HepG2 (cell line): ENCODE data around the gene PDK2. TPM values are rescaled to one million over a fixed set of nuclear protein-coding genes. Genes with fewer than 3 reads are reported as not detected.

ENCODE experiments used
- ADNP ChIP-seq: sonication (generic); formaldehyde crosslinking; IDR thresholded peaks from 2 replicates; pipeline ENCODE4 v1.4.0; 2020; ENCODE audit warnings: missing genetic modification reagents
- ERF ChIP-seq: IDR thresholded peaks from 2 replicates; pipeline ENCODE4 v1.6.1; 2018; ENCODE audit warnings: missing biosample characterization, missing genetic modification reagents
- IRF2 ChIP-seq: IDR thresholded peaks from 2 replicates; pipeline ENCODE4 v1.6.1; 2018; ENCODE audit warnings: missing genetic modification reagents, missing compliant biosample characterization
- ISX ChIP-seq: sonication (generic); formaldehyde crosslinking; conservative IDR thresholded peaks from 2 replicates; pipeline ENCODE4 v1.5.0; 2020; ENCODE audit warnings: missing genetic modification reagents
- KDM2A ChIP-seq: sonication (generic); formaldehyde crosslinking; IDR thresholded peaks from 2 replicates; pipeline ENCODE4 v1.4.0; 2020; ENCODE audit warnings: low read depth, missing genetic modification reagents, borderline replicate concordance
- MIXL1 ChIP-seq: IDR thresholded peaks from 2 replicates; pipeline ENCODE4 v1.6.1; 2016
- MXD1 ChIP-seq: sonication (generic); formaldehyde crosslinking; IDR thresholded peaks from 2 replicates; pipeline ENCODE4 v1.4.0; 2020; ENCODE audit warnings: mild to moderate bottlenecking, missing genetic modification reagents
- NAIF1 ChIP-seq: sonication (generic); formaldehyde crosslinking; IDR thresholded peaks from 2 replicates; pipeline ENCODE4 v1.5.0; 2020; ENCODE audit warnings: mild to moderate bottlenecking, missing genetic modification reagents, borderline replicate concordance
- SIN3B ChIP-seq: fragments of 150-350 bp; IDR thresholded peaks from 2 replicates; pipeline ENCODE4 v1.6.1; 2014; ENCODE audit warnings: low read length
- SMAD9 ChIP-seq: sonication (generic); formaldehyde crosslinking; IDR thresholded peaks from 2 replicates; pipeline ENCODE4 v1.5.1; 2020; ENCODE audit warnings: mild to moderate bottlenecking, missing genetic modification reagents
- SMC3 ChIP-seq: IDR thresholded peaks from 2 replicates; pipeline ENCODE4 v1.6.1; 2011; ENCODE audit warnings: low read length, improper control_type of control experiment
- SOX13 ChIP-seq, 3 experiments: fragments of 450-650 bp in 1 of 3; sonication (generic) in 1 of 3; formaldehyde crosslinking in 1 of 3; IDR thresholded peaks in 2 of 3; conservative IDR thresholded peaks in 1 of 3; 2 replicates each; pipeline versions ENCODE4 v1.5.0 to v1.6.1; 2016 to 2020; ENCODE audit warnings: antibody characterized with exemption in 1 of 3, mild to moderate bottlenecking in 1 of 3, missing compliant biosample characterization in 1 of 3, missing genetic modification reagents in 1 of 3, moderate library complexity in 1 of 3
- YEATS2 ChIP-seq: sonication (generic); formaldehyde crosslinking; IDR thresholded peaks from 2 replicates; pipeline ENCODE4 v1.4.0; 2020; ENCODE audit warnings: missing genetic modification reagents, borderline replicate concordance
- ZFP62 ChIP-seq: sonication (generic); formaldehyde crosslinking; IDR thresholded peaks from 2 replicates; pipeline ENCODE4 v1.4.0; 2020; ENCODE audit warnings: missing genetic modification reagents
- ZNF230 ChIP-seq: sonication (generic); formaldehyde crosslinking; IDR thresholded peaks from 2 replicates; pipeline ENCODE4 v1.4.0; 2020; ENCODE audit warnings: mild to moderate bottlenecking, missing genetic modification reagents
- ZNF264 ChIP-seq: sonication (generic); formaldehyde crosslinking; IDR thresholded peaks from 2 replicates; pipeline ENCODE4 v1.4.0; 2020; ENCODE audit warnings: missing genetic modification reagents
- ZNF3 ChIP-seq: IDR thresholded peaks from 2 replicates; pipeline ENCODE4 v1.7.0; 2017; ENCODE audit warnings: inconsistent platforms
- ZNF567 ChIP-seq: sonication (generic); formaldehyde crosslinking; IDR thresholded peaks from 2 replicates; pipeline ENCODE4 v1.8.1; 2023; ENCODE audit warnings: mild to moderate bottlenecking, missing genetic modification reagents, borderline replicate concordance
- ZNF652 ChIP-seq: IDR thresholded peaks from 2 replicates; pipeline ENCODE4 v1.6.1; 2016; ENCODE audit warnings: low read depth, borderline replicate concordance
- ZNF660 ChIP-seq: sonication (generic); formaldehyde crosslinking; IDR thresholded peaks from 2 replicates; pipeline ENCODE4 v1.5.1; 2020; ENCODE audit warnings: mild to moderate bottlenecking, low read depth, missing genetic modification reagents, borderline replicate concordance
- ZNF678 ChIP-seq: sonication (generic); formaldehyde crosslinking; IDR thresholded peaks from 2 replicates; pipeline ENCODE4 v1.4.0; 2020; ENCODE audit warnings: mild to moderate bottlenecking, missing genetic modification reagents
- ZNF792 ChIP-seq: IDR thresholded peaks from 2 replicates; pipeline ENCODE4 v1.6.1; 2016
- polyA plus RNA-seq, 8 experiments: library from polyadenylated mRNA; depleted of rRNA in 3 of 8; stranded (reverse) in 7 of 8; unstranded in 1 of 8; fragments of >200 nt; fragmentation: Illumina TruSeq in 4 of 8; extraction: Trizol in 4 of 8; gene quantifications; 2 replicates each; pipeline versions ENCODE4 v1.2.1 to v1.2.3, GENCODE V29; 2011 to 2016; ENCODE audit warnings: low read depth in 4 of 8, missing spikeins in 1 of 8, mixed read lengths in 1 of 8; ENCODE audit not compliant: insufficient read depth in 1 of 8
- total RNA-seq, 5 experiments: library from RNA; depleted of rRNA; stranded (reverse); fragments of >200 nt; fragmentation: Illumina TruSeq; extraction: Trizol; gene quantifications; 2 replicates each; pipeline ENCODE4 v1.2.3, GENCODE V29; 2016; ENCODE audit warnings: low read depth in 1 of 5
- TF ChIP-seq, protein P1 (sequence below): sonication (generic); formaldehyde crosslinking; IDR thresholded peaks from 2 replicates; pipeline ENCODE4 v1.5.0; 2020; ENCODE audit warnings: mild to moderate bottlenecking, missing genetic modification reagents, borderline replicate concordance
- TF ChIP-seq, protein P2 (sequence below): sonication (generic); formaldehyde crosslinking; IDR thresholded peaks from 2 replicates; pipeline ENCODE4 v1.4.0; 2020; ENCODE audit warnings: mild to moderate bottlenecking, missing genetic modification reagents
- TF ChIP-seq, protein P3 (sequence below): fragments of 450-650 bp; IDR thresholded peaks from 2 replicates; pipeline ENCODE4 v1.6.1; 2017; ENCODE audit warnings: mild to moderate bottlenecking

The PDK2 gene
- total and polyA plus RNA-seq, 2 of the 13 experiments (the other 11 are each of a cell fraction or from before 2014, with no cell fraction given): 18.5 to 59.7 TPM

DNA sequence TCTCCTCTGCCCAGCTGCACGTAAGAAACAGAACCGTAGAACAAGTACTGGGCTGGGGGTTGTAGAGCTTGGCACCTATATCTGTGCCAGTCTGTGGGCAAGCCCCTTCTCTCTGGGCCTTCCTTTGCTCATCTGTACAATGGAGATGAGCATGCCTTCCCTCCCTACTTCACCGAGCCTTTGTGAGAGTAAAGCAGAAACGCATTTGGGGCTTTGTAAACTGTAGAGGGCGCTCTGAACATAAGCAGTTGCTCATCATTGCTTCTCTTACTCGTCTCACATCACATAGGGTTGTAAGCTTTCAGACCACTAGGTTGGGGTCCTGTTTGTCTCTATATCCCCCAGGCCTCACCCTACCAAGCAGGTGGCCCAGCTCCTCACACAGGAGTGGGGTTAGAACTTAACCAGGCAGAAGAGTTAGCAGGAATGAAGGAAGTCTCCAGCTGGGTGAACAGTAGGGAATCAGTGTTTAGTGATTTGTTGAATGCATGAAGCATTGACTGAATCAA is 19.8 kb downstream of the PDK2 start (continued):
- no peak for TF ChIP-seq MXD1 (CRISPR knock-in tag)
- peak; percentile 65 for TF ChIP-seq SMC3
- TF ChIP-seq IRF2 (CRISPR knock-in tag): no peak
- peak; percentile 59; the same call in 1 of the 2 replicates for TF ChIP-seq MIXL1 (CRISPR knock-in tag)
- TF ChIP-seq ZNF792 (CRISPR knock-in tag): no peak
- no peak for TF ChIP-seq SOX13 (IDR thresholded peaks at IDR 0.05)
- TF ChIP-seq SOX13 (CRISPR knock-in tag; conservative IDR thresholded peaks at IDR 0.05 in 1 of 2, IDR thresholded peaks at IDR 0.05 in 1 of 2): 0 out of 4 replicates have a peak, but pooled peaks of 1 of the 2 experiments have one; percentile 8
- TF ChIP-seq ZNF567 (CRISPR knock-in tag): no peak
- peak; percentile 41; the same call in 1 of the 2 replicates for TF ChIP-seq YEATS2
- TF ChIP-seq ERF (CRISPR knock-in tag): peak; percentile 56; the same call in 1 of the 2 replicates
- TF ChIP-seq, protein P1, sequence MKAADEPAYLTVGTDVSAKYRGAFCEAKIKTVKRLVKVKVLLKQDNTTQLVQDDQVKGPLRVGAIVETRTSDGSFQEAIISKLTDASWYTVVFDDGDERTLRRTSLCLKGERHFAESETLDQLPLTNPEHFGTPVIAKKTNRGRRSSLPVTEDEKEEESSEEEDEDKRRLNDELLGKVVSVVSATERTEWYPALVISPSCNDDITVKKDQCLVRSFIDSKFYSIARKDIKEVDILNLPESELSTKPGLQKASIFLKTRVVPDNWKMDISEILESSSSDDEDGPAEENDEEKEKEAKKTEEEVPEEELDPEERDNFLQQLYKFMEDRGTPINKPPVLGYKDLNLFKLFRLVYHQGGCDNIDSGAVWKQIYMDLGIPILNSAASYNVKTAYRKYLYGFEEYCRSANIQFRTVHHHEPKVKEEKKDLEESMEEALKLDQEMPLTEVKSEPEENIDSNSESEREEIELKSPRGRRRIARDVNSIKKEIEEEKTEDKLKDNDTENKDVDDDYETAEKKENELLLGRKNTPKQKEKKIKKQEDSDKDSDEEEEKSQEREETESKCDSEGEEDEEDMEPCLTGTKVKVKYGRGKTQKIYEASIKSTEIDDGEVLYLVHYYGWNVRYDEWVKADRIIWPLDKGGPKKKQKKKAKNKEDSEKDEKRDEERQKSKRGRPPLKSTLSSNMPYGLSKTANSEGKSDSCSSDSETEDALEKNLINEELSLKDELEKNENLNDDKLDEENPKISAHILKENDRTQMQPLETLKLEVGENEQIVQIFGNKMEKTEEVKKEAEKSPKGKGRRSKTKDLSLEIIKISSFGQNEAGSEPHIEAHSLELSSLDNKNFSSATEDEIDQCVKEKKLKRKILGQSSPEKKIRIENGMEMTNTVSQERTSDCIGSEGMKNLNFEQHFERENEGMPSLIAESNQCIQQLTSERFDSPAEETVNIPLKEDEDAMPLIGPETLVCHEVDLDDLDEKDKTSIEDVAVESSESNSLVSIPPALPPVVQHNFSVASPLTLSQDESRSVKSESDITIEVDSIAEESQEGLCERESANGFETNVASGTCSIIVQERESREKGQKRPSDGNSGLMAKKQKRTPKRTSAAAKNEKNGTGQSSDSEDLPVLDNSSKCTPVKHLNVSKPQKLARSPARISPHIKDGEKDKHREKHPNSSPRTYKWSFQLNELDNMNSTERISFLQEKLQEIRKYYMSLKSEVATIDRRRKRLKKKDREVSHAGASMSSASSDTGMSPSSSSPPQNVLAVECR (CRISPR knock-in tag): no peak
- no peak for TF ChIP-seq ADNP (CRISPR knock-in tag)
- TF ChIP-seq SMAD9: no peak
- no peak for TF ChIP-seq NAIF1 (CRISPR knock-in tag)
- TF ChIP-seq ISX (CRISPR knock-in tag): no peak
- no peak for TF ChIP-seq ZNF660
- 0 out of 2 replicates have a peak, but pooled peaks have one; percentile 16 for TF ChIP-seq ZNF264 (CRISPR knock-in tag)
- no peak for TF ChIP-seq ZFP62
- TF ChIP-seq, protein P2, sequence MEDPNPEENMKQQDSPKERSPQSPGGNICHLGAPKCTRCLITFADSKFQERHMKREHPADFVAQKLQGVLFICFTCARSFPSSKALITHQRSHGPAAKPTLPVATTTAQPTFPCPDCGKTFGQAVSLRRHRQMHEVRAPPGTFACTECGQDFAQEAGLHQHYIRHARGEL (CRISPR knock-in tag): no peak
- no peak for TF ChIP-seq ZNF678 (CRISPR knock-in tag)
- no peak for TF ChIP-seq SIN3B
- peak; percentile 25; the same call in 1 of the 2 replicates for TF ChIP-seq ZNF652 (CRISPR knock-in tag)
- TF ChIP-seq KDM2A: peak; percentile 31; the same call in 1 of the 2 replicates
- no peak for TF ChIP-seq ZNF230 (CRISPR knock-in tag)
- TF ChIP-seq ZNF3 (CRISPR knock-in tag): no peak
- TF ChIP-seq, protein P3, sequence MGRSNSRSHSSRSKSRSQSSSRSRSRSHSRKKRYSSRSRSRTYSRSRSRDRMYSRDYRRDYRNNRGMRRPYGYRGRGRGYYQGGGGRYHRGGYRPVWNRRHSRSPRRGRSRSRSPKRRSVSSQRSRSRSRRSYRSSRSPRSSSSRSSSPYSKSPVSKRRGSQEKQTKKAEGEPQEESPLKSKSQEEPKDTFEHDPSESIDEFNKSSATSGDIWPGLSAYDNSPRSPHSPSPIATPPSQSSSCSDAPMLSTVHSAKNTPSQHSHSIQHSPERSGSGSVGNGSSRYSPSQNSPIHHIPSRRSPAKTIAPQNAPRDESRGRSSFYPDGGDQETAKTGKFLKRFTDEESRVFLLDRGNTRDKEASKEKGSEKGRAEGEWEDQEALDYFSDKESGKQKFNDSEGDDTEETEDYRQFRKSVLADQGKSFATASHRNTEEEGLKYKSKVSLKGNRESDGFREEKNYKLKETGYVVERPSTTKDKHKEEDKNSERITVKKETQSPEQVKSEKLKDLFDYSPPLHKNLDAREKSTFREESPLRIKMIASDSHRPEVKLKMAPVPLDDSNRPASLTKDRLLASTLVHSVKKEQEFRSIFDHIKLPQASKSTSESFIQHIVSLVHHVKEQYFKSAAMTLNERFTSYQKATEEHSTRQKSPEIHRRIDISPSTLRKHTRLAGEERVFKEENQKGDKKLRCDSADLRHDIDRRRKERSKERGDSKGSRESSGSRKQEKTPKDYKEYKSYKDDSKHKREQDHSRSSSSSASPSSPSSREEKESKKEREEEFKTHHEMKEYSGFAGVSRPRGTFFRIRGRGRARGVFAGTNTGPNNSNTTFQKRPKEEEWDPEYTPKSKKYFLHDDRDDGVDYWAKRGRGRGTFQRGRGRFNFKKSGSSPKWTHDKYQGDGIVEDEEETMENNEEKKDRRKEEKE: no peak
